VCaP (cell line): ENCODE results near the gene CDH20.
"Not testable (repeated sequence)": the region's sequence is repeated elsewhere in the genome, so short reads cannot be mapped to it uniquely, and the experiment has no call there.

Experiments used
- H3K27ac ChIP-seq: fragments of 450-650 bp; 2 replicates; pipeline ENCODE4 v1.5.1; 2017
- TF ChIP-seq, protein P1 (sequence below): fragments of 450-650 bp; conservative IDR thresholded peaks from 2 replicates; pipeline ENCODE4 v1.5.1; 2017; ENCODE audit warnings: mild to moderate bottlenecking, moderate library complexity

The CDH20 gene

GRCh38 chr18:61368001-61368400, 34.8 kb downstream of the CDH20 start:
- TF ChIP-seq, protein P1, sequence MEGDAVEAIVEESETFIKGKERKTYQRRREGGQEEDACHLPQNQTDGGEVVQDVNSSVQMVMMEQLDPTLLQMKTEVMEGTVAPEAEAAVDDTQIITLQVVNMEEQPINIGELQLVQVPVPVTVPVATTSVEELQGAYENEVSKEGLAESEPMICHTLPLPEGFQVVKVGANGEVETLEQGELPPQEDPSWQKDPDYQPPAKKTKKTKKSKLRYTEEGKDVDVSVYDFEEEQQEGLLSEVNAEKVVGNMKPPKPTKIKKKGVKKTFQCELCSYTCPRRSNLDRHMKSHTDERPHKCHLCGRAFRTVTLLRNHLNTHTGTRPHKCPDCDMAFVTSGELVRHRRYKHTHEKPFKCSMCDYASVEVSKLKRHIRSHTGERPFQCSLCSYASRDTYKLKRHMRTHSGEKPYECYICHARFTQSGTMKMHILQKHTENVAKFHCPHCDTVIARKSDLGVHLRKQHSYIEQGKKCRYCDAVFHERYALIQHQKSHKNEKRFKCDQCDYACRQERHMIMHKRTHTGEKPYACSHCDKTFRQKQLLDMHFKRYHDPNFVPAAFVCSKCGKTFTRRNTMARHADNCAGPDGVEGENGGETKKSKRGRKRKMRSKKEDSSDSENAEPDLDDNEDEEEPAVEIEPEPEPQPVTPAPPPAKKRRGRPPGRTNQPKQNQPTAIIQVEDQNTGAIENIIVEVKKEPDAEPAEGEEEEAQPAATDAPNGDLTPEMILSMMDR: no peak
- H3K27ac ChIP-seq: no peak overlapping the region

DNA sequence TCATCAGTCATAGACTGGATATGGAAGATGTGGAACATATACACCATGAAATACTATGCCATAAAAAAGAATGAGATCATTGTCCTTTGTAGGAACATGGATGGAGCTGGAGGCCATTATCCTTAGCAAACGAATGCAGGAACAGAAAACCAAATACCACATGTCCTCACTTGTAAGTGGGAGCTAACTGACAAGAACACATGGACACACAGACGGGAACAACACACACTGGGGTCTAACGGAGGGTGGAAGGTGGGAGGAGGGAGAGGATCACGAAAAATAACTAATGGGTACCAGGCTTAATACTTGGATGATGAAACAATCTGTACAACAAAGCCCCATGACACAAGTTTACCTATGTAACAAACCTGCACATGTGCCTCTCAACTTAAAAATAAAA, 36.4 kb downstream of the CDH20 start:
- not testable (repeated sequence) for H3K27ac ChIP-seq

DNA sequence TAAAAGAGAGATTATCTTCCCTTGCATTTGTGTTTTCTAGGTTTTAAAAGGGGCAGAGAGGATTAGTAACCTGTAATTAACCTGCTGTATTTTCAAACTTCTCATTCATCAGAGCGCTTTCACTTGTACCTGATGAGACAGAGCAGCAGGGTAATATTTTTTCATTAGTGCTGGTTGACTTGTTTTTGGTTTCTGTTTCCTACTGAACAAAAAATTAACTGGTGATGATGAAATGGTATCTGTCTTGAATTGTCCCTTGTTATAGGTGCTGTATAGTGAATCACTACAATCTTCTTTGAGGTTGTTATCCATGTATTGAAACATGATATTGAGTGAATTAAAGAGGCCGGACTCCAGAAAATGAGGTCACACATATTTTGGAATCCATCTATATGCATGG, 37.9 kb downstream of the CDH20 start:
- no peak overlapping the region for H3K27ac ChIP-seq
- TF ChIP-seq, protein P1: no peak

DNA sequence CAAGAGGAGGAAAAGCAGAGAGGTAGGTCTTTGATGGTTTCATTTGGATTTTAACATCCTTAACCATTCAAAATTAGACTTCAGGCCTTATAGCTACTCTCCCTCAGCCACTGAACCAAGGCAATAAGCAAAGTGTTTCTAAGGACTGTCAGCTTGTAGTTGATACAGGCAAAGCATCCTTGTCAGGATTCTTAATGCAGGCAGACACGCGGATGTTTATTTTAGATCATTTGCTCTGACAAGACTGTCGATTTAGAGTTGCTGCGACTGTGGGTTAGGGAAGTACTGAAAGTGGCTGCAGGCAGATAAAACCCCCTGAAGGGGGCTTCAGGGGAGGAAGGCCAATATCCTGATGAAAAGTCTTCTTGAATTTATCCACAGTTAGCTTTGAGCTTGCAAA, 46.6 kb downstream of the CDH20 start:
- no peak overlapping the region; the same call in 1 of the 2 replicates for H3K27ac ChIP-seq
- TF ChIP-seq, protein P1: no peak

DNA sequence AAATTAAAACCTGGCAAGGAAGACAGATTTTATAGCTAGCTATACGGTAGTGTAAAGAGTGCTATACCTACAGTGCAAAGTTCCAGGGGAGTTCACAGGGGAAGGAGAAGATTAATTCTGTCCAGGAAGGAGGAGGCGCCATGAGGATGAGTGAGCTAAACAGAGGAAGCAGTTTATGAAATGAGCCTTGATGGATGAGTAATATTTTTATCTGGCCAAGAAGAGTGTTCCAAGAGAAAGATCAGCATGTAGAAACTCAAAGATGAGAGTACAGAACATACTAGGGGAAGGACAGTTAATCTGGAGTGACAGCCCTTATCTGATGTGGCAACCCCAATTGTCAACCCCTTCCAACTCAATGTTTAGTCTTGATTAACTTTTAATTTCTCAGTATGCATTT, 54.8 kb downstream of the CDH20 start:
- TF ChIP-seq, protein P1: no peak
- H3K27ac ChIP-seq: no peak overlapping the region

- TF ChIP-seq, protein P1: no peak
- no peak overlapping the region for H3K27ac ChIP-seq
These were observed 61.8 kb downstream of the CDH20 start for GRCh38 chr18:61394983-61395382.

DNA sequence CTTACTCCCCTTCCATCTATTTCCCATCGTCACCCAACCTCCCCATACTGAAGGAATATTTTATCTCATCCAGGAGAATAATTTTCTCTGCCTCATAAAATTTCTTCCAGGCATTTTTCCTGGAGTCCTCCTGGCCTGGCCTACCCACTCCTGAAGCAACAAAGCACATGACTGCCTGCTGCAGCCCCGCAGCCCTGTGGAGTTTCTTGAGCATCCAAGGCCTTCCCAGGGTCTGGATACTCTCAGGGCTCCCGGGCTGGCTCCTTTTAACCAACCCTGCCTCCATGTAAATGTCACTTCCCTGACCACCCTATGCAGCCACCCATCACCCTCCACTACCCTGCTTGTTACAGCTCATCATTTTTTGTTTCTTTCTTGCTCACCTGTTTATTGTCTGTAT, 64.0 kb downstream of the CDH20 start:
- TF ChIP-seq, protein P1: no peak
- no peak overlapping the region for H3K27ac ChIP-seq

DNA sequence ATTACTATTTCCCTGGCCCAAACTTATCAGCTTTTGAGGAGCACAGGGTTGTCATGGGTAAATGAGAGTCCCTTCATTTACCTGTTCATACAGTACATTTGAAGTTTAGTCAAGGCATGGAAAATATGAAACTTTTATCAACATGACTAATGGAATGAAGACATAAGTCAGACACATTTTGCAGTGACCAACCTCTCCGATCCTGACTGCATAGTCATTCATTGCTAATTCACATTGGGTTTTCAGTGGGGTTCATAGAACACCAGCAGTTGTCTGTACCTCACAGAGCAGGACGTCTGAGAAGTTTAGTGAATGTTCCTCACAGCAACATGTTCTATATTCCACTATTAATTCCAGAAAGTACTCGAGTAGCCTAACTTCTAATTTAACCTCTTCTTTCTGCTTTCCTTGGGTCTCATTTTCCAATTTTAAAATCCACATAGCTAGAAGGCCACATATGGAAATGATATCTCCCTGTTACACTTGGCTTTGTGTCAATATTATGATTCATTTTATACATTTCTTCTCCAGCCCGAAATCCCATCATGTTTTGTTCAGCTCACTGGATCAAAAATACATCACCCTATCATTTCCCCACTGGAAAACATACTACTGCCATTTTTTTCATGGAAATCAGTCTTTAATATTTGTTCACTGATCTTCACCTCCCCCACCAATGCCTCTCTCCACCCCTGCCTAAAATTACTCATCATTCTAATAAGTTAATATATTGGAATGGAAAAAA, 65.9 kb downstream of the CDH20 start:
- TF ChIP-seq, protein P1: no peak
- no peak overlapping the region for H3K27ac ChIP-seq
